Breast epithelium (tissue), 4 donors: ENCODE results near the gene RDH16. TPM values are rescaled to one million over a fixed set of nuclear protein-coding genes. Genes with fewer than 3 reads are reported as not detected.

ENCODE experiments used
- DNase-seq, 2 donors: peaks; one replicate each; pipeline ENCODE4 v3.0.0-alpha.2; 2019; ENCODE audit warnings: low spot score in 2 of 2
- H3K27ac ChIP-seq, 2 donors: fragments of 200-600 bp; sonication (generic) in 1 of 2; one replicate each; pipeline ENCODE4 v1.5.1; 2016 to 2019; ENCODE audit warnings: mild to moderate bottlenecking in 1 of 2
- H3K27me3 ChIP-seq, 2 donors: fragments of 200-600 bp; sonication (generic) in 1 of 2; one replicate each; pipeline versions ENCODE4 v1.5.1 to v1.6.0; 2017 to 2019; ENCODE audit warnings: control low read depth in 1 of 2, mild to moderate bottlenecking in 1 of 2
- H3K36me3 ChIP-seq: fragments of 200-600 bp; one replicate; pipeline ENCODE4 v1.5.1; 2019
- H3K4me1 ChIP-seq, 2 donors: fragments of 200-600 bp; sonication (generic); one replicate each; pipeline ENCODE4 v1.5.1; 2016 to 2019; ENCODE audit warnings: control low read depth in 1 of 2
- H3K4me3 ChIP-seq, 3 donors: fragments of 200-600 bp; sonication (generic); 1 replicate in 2 of 3; 2 replicates in 1 of 3; pipeline ENCODE4 v1.5.1; 2016 to 2019; ENCODE audit warnings: mild to moderate bottlenecking in 3 of 3, moderate library complexity in 2 of 3
- H3K9me3 ChIP-seq, 2 donors: fragments of 200-600 bp; sonication (generic) in 1 of 2; one replicate each; pipeline ENCODE4 v1.5.1; 2016 to 2019; ENCODE audit warnings: control low read depth in 1 of 2
- CTCF ChIP-seq, 3 donors: fragments of 450-650 bp; IDR thresholded peaks; one replicate each; pipeline ENCODE4 v1.5.1; 2016 to 2017; ENCODE audit warnings: antibody characterized with exemption in 3 of 3, mild to moderate bottlenecking in 3 of 3, moderate library complexity in 3 of 3
- POLR2A ChIP-seq: fragments of 450-650 bp; IDR thresholded peaks from one replicate; pipeline ENCODE4 v1.6.1; 2016; ENCODE audit warnings: antibody characterized with exemption, mild to moderate bottlenecking, moderate library complexity
- POLR2AphosphoS5 ChIP-seq, 3 donors: sonication (generic); formaldehyde crosslinking; IDR thresholded peaks; one replicate each; pipeline ENCODE4 v1.6.1; 2017; ENCODE audit warnings: antibody characterized with exemption in 3 of 3
- intact Hi-C: fragments of 100-400 bp; cut with DNase I; formaldehyde crosslinking; loops from one replicate; pipeline ENCODE4 v1.15.1; 2023; ENCODE audit warnings: low total_unique reads
- total RNA-seq, 3 donors: library from RNA; depleted of rRNA; stranded (reverse); fragments of >200 nt; gene quantifications; one replicate each; pipeline ENCODE4 v1.1.0, GENCODE V29; 2016

RDH16 gene
- total RNA-seq, 3 donors from 2014 or later = 0.48 to 1.3 (median 0.59) TPM

GRCh38 chr12:57003395-57003794 is 46.0 kb upstream of the RDH16 start:
- Histone ChIP-seq H3K36me3 (peaks cover 9% of the 10 kb centered on the region), H3K27ac (no peak overlapping the region), H3K27me3 (no peaks in the 10 kb centered on the region), H3K4me1 (peaks cover 0 to 9% of the 10 kb centered on the region in 2 donors), H3K4me3 (no peak overlapping the region), H3K9me3 (no peaks in the 10 kb centered on the region)
- no peak for DNase-seq
- no peak for TF ChIP-seq CTCF (IDR thresholded peaks at IDR 0.05)
- no peak for TF ChIP-seq POLR2A
- no peak for TF ChIP-seq POLR2AphosphoS5 (IDR thresholded peaks at IDR 0.05)
- intact Hi-C loops = no loop called here

- H3K27me3 ChIP-seq = no peaks in the 10 kb centered on the region
- peaks cover 0 to 9% of the 10 kb centered on the region in 2 donors for H3K4me1 ChIP-seq
- H3K36me3 ChIP-seq = peaks cover 9% of the 10 kb centered on the region
- TF ChIP-seq CTCF (IDR thresholded peaks at IDR 0.05) = peak in 2 of 3 donors; percentile 54 to 58
- TF ChIP-seq POLR2AphosphoS5 (IDR thresholded peaks at IDR 0.05) = no peak
- no peaks in the 10 kb centered on the region for H3K9me3 ChIP-seq
- intact Hi-C loops = no loop called here
- DNase-seq = peak; percentile 21 to 55
- no peak overlapping the region for H3K27ac ChIP-seq
- H3K4me3 ChIP-seq = no peak overlapping the region
Measured at GRCh38 chr12:57001448-57001906, 44.1 kb upstream of the RDH16 start.

- TF ChIP-seq POLR2A (no peak), POLR2AphosphoS5 (IDR thresholded peaks at IDR 0.05) (no peak), CTCF (IDR thresholded peaks at IDR 0.05) (no peak)
- peaks cover 0 to 8% of the 10 kb centered on the region in 2 donors for H3K4me1 ChIP-seq
- H3K36me3 ChIP-seq = peaks cover 9% of the 10 kb centered on the region
- no peak overlapping the region for H3K27ac ChIP-seq
- intact Hi-C loops = no loop called here
- no peaks in the 10 kb centered on the region for H3K9me3 ChIP-seq
- H3K4me3 ChIP-seq = no peak overlapping the region
- no peak for DNase-seq
- no peaks in the 10 kb centered on the region for H3K27me3 ChIP-seq
Measured at GRCh38 chr12:57000393-57000792, 43.0 kb upstream of the RDH16 start.

- H3K9me3 ChIP-seq = no peaks in the 10 kb centered on the region
- no peak for DNase-seq
- no peaks in the 10 kb centered on the region for H3K4me1 ChIP-seq
- intact Hi-C loops = loop anchor here (10.0 kb wide), 1 partner anchor 245 kb away; the partner anchor contains the start of gene PRIM1
- no peak overlapping the region for H3K4me3 ChIP-seq
- TF ChIP-seq CTCF (IDR thresholded peaks at IDR 0.05) (no peak), POLR2A (no peak), POLR2AphosphoS5 (IDR thresholded peaks at IDR 0.05) (no peak)
- H3K36me3 ChIP-seq = peaks cover 9% of the 10 kb centered on the region
- H3K27me3 ChIP-seq = no peaks in the 10 kb centered on the region
- H3K27ac ChIP-seq = no peak overlapping the region
Measured at GRCh38 chr12:56999456-56999855, 42.0 kb upstream of the RDH16 start.

- Histone ChIP-seq H3K9me3 (no peaks in the 10 kb centered on the region), H3K36me3 (peaks cover 9% of the 10 kb centered on the region), H3K4me3 (no peak overlapping the region), H3K4me1 (no peaks in the 10 kb centered on the region), H3K27ac (no peak overlapping the region), H3K27me3 (no peaks in the 10 kb centered on the region)
- TF ChIP-seq POLR2A (no peak), POLR2AphosphoS5 (IDR thresholded peaks at IDR 0.05) (no peak), CTCF (IDR thresholded peaks at IDR 0.05) (no peak)
- intact Hi-C loops = loop anchor here (10.0 kb wide), 1 partner anchor 244 kb away; the partner anchor contains the start of gene PRIM1
- no peak for DNase-seq
Measured at GRCh38 chr12:56998981-56999380, 41.6 kb upstream of the RDH16 start.
